ENCODE measurements around the gene INSM2.

The INSM2 gene

GRCh38 chr14:35512765-35513164 lies 21.2 kb upstream of the INSM2 start:
- no peaks in the 10 kb centered on the region for H3K9me3 ChIP-seq (ENCODE audit: insufficient read depth, low read depth, low read length)
- H3K9me2 ChIP-seq (replicated peaks; ENCODE audit: low read depth, low read length) = no peaks in the 10 kb centered on the region
- no peak overlapping the region for H2AFZ ChIP-seq (ENCODE audit: low read length)
- no peak overlapping the region for H3K4me2 ChIP-seq (ENCODE audit: low read depth, low read length, poor library complexity, severe bottlenecking)
- no peaks in the 10 kb centered on the region for H3K36me3 ChIP-seq (ENCODE audit: insufficient read depth, low read length)
- no peak for TF ChIP-seq CTCF (conservative IDR thresholded peaks at IDR 0.05; ENCODE audit: low read length)
- TF ChIP-seq EZH2phosphoT487 (IDR thresholded peaks at IDR 0.05; ENCODE audit: borderline replicate concordance) = no peak
- no peaks in the 10 kb centered on the region for H3K79me2 ChIP-seq (ENCODE audit: insufficient read depth, low read length)
- no peaks in the 10 kb centered on the region for H3K27me3 ChIP-seq (ENCODE audit: insufficient read depth, low read length, poor library complexity, severe bottlenecking)
- no peaks in the 10 kb centered on the region for H3F3A ChIP-seq (ENCODE audit: low read depth)
- H3K9ac ChIP-seq (ENCODE audit: low read depth, low read length, poor library complexity, severe bottlenecking) = no peak overlapping the region
- H4K20me1 ChIP-seq (ENCODE audit: insufficient read depth, low read length, poor library complexity, severe bottlenecking) = no peaks in the 10 kb centered on the region
- H3K4me3 ChIP-seq (ENCODE audit: low read length, poor library complexity, severe bottlenecking) = no peak overlapping the region
- no peaks in the 10 kb centered on the region for H3K4me1 ChIP-seq (ENCODE audit: insufficient read depth, low read length, poor library complexity, severe bottlenecking)

GRCh38 chr14:35515916-35516315 lies 18.0 kb upstream of the INSM2 start:
- Histone ChIP-seq H3K4me1 (ENCODE audit: insufficient read depth, low read length, poor library complexity, severe bottlenecking) (peaks cover 2% of the 10 kb centered on the region), H3K9ac (ENCODE audit: low read depth, low read length, poor library complexity, severe bottlenecking) (no peak overlapping the region), H3K9me3 (ENCODE audit: insufficient read depth, low read depth, low read length) (no peaks in the 10 kb centered on the region), H3K4me3 (ENCODE audit: low read length, poor library complexity, severe bottlenecking) (no peak overlapping the region), H4K20me1 (ENCODE audit: insufficient read depth, low read length, poor library complexity, severe bottlenecking) (no peaks in the 10 kb centered on the region), H3K4me2 (ENCODE audit: low read depth, low read length, poor library complexity, severe bottlenecking) (no peak overlapping the region), H2AFZ (ENCODE audit: low read length) (no peak overlapping the region), H3K79me2 (ENCODE audit: insufficient read depth, low read length) (no peaks in the 10 kb centered on the region), H3K9me2 (replicated peaks; ENCODE audit: low read depth, low read length) (no peaks in the 10 kb centered on the region), H3K36me3 (ENCODE audit: insufficient read depth, low read length) (no peaks in the 10 kb centered on the region), H3K27me3 (ENCODE audit: insufficient read depth, low read length, poor library complexity, severe bottlenecking) (no peaks in the 10 kb centered on the region), H3F3A (ENCODE audit: low read depth) (no peaks in the 10 kb centered on the region)
- TF ChIP-seq EZH2phosphoT487 (IDR thresholded peaks at IDR 0.05; ENCODE audit: borderline replicate concordance) (no peak), CTCF (conservative IDR thresholded peaks at IDR 0.05; ENCODE audit: low read length) (no peak)

- no peak overlapping the region for H3K4me3 ChIP-seq (ENCODE audit: low read length, poor library complexity, severe bottlenecking)
- H3K79me2 ChIP-seq (ENCODE audit: insufficient read depth, low read length) = no peaks in the 10 kb centered on the region
- TF ChIP-seq EZH2phosphoT487 (IDR thresholded peaks at IDR 0.05; ENCODE audit: borderline replicate concordance) = no peak
- TF ChIP-seq CTCF (conservative IDR thresholded peaks at IDR 0.05; ENCODE audit: low read length) = no peak
- no peaks in the 10 kb centered on the region for H4K20me1 ChIP-seq (ENCODE audit: insufficient read depth, low read length, poor library complexity, severe bottlenecking)
- no peak overlapping the region for H2AFZ ChIP-seq (ENCODE audit: low read length)
- H3F3A ChIP-seq (ENCODE audit: low read depth) = no peaks in the 10 kb centered on the region
- H3K27me3 ChIP-seq (ENCODE audit: insufficient read depth, low read length, poor library complexity, severe bottlenecking) = no peaks in the 10 kb centered on the region
- no peaks in the 10 kb centered on the region for H3K9me3 ChIP-seq (ENCODE audit: insufficient read depth, low read depth, low read length)
- H3K4me2 ChIP-seq (ENCODE audit: low read depth, low read length, poor library complexity, severe bottlenecking) = no peak overlapping the region
- no peaks in the 10 kb centered on the region for H3K9me2 ChIP-seq (replicated peaks; ENCODE audit: low read depth, low read length)
- H3K9ac ChIP-seq (ENCODE audit: low read depth, low read length, poor library complexity, severe bottlenecking) = no peak overlapping the region
- H3K36me3 ChIP-seq (ENCODE audit: insufficient read depth, low read length) = no peaks in the 10 kb centered on the region
- peaks cover 2% of the 10 kb centered on the region for H3K4me1 ChIP-seq (ENCODE audit: insufficient read depth, low read length, poor library complexity, severe bottlenecking)
These were observed 14.0 kb upstream of the INSM2 start for GRCh38 chr14:35519986-35520385.

Data from Loucy (cell line).